Left ventricle myocardium inferior (tissue), 1 donor: ENCODE results near the gene FNDC3B. TPM values are rescaled to one million over a fixed set of nuclear protein-coding genes. Genes with fewer than 3 reads are reported as not detected.
A peak's percentile ranks its signal among the peaks of the same experiment; 100 is the strongest.

Experiments
- DNase-seq: peaks from one replicate; pipeline ENCODE4 v3.0.0-alpha.2; 2020
- H3K27ac ChIP-seq: fragments of 200-600 bp; replicated peaks from 2 replicates; pipeline ENCODE4 v1.8.0; 2021
- H3K27me3 ChIP-seq: fragments of 200-600 bp; 2 replicates; pipeline ENCODE4 v1.8.0; 2021; ENCODE audit warnings: low read depth
- H3K36me3 ChIP-seq: fragments of 200-600 bp; 2 replicates; pipeline ENCODE4 v1.8.0; 2021
- H3K4me1 ChIP-seq: fragments of 200-600 bp; 2 replicates; pipeline ENCODE4 v1.8.0; 2021
- H3K4me3 ChIP-seq: fragments of 200-600 bp; 2 replicates; pipeline ENCODE4 v1.8.0; 2021; ENCODE audit warnings: mild to moderate bottlenecking, moderate library complexity
- H3K9me3 ChIP-seq: fragments of 200-600 bp; replicated peaks from 2 replicates; pipeline ENCODE4 v1.8.0; 2021
- CTCF ChIP-seq: fragments of 200-600 bp; IDR thresholded peaks from 2 replicates; pipeline ENCODE4 v1.8.0; 2021; ENCODE audit warnings: antibody characterized with exemption, mild to moderate bottlenecking, borderline replicate concordance
- intact Hi-C: fragments of 100-400 bp; cut with micrococcal nuclease; formaldehyde crosslinking; loops from one replicate; pipeline ENCODE4 v1.11.0; 2022
- total RNA-seq: library from RNA; stranded (reverse); fragmentation: NEBNext Ultra II Directional; extraction: Animal tissue kit (Norgen Biotek cat#: 25700); gene quantifications from one replicate; pipeline ENCODE4 v1.2.1, GENCODE V29; 2021
- donor health status: DM: no; HTN: yes; CAD: no; lungs with severe emphysema.

FNDC3B gene
- total RNA-seq, 1 donor from 2014 or later, result 75.7 TPM

- no peak for TF ChIP-seq CTCF
- no peak overlapping the region for H3K4me3 ChIP-seq
- intact Hi-C loops, result no loop called here
- H3K4me1 ChIP-seq, result peaks cover 44% of the 10 kb centered on the region
- H3K27me3 ChIP-seq, result no peaks in the 10 kb centered on the region
- no peaks in the 10 kb centered on the region for H3K9me3 ChIP-seq
- no peaks in the 10 kb centered on the region for H3K36me3 ChIP-seq
- H3K27ac ChIP-seq, result no peak overlapping the region
- no peak for DNase-seq
Observed at GRCh38 chr3:172191629-172192028, 152.3 kb downstream of the FNDC3B start.

GRCh38 chr3:172192830-172193415 lies 153.5 kb downstream of the FNDC3B start:
- Histone ChIP-seq H3K4me3 (no peak overlapping the region), H3K9me3 (no peaks in the 10 kb centered on the region), H3K36me3 (no peaks in the 10 kb centered on the region), H3K27ac (peak overlapping the region; percentile 14), H3K27me3 (no peaks in the 10 kb centered on the region), H3K4me1 (peaks cover 51% of the 10 kb centered on the region)
- intact Hi-C loops, result no loop called here
- no peak for DNase-seq
- TF ChIP-seq CTCF, result no peak

GRCh38 chr3:172193436-172193835 lies 154.1 kb downstream of the FNDC3B start:
- DNase-seq, result no peak
- TF ChIP-seq CTCF, result no peak
- intact Hi-C loops, result no loop called here
- Histone ChIP-seq H3K4me1 (peaks cover 51% of the 10 kb centered on the region), H3K27ac (no peak overlapping the region), H3K9me3 (no peaks in the 10 kb centered on the region), H3K4me3 (no peak overlapping the region), H3K27me3 (no peaks in the 10 kb centered on the region), H3K36me3 (no peaks in the 10 kb centered on the region)

- Histone ChIP-seq H3K4me1 (peaks cover 49% of the 10 kb centered on the region), H3K27me3 (no peaks in the 10 kb centered on the region), H3K36me3 (no peaks in the 10 kb centered on the region), H3K9me3 (no peaks in the 10 kb centered on the region), H3K27ac (peak overlapping the region; percentile 18), H3K4me3 (no peak overlapping the region)
- TF ChIP-seq CTCF, result no peak
- intact Hi-C loops, result no loop called here
- no peak for DNase-seq
Observed at GRCh38 chr3:172194702-172195406, 155.5 kb downstream of the FNDC3B start.

GRCh38 chr3:172195407-172195754 lies 156.0 kb downstream of the FNDC3B start:
- H3K27me3 ChIP-seq, result no peaks in the 10 kb centered on the region
- intact Hi-C loops, result no loop called here
- H3K27ac ChIP-seq, result peak overlapping the region; percentile 18
- peaks cover 50% of the 10 kb centered on the region for H3K4me1 ChIP-seq
- no peak for TF ChIP-seq CTCF
- DNase-seq, result no peak
- no peaks in the 10 kb centered on the region for H3K36me3 ChIP-seq
- H3K4me3 ChIP-seq, result no peak overlapping the region
- no peaks in the 10 kb centered on the region for H3K9me3 ChIP-seq
